Activated CD8-positive, alpha-beta memory T cell treated with anti-CD3 and anti-CD28 coated beads, Interleukin-2, amount 10 ng/mL, durations not matched to agents 7 days and 5 days (primary cell): ENCODE data around the gene ABR. TPM values are rescaled to one million over a fixed set of nuclear protein-coding genes. Genes with fewer than 3 reads are reported as not detected.
"Not testable (repeated sequence)": the region's sequence is repeated elsewhere in the genome, so short reads cannot be mapped to it uniquely, and the experiment has no call there.

Experiments
- ATAC-seq: fragments of 150-1000 bp; cut with Tn5 transposase; one replicate; pipeline ENCODE4 v1.10.0; 2021; ENCODE audit warnings: moderate library complexity
- CTCF ChIA-PET: fragments of 350-600 bp; sonication (Branson Sonifier 250); formaldehyde crosslinking; loops from one replicate; lab custom pipeline; 2021; ENCODE audit warnings: antibody characterized with exemption; lab: Charles Lee
- DNase-seq: peaks from one replicate; pipeline ENCODE4 v3.0.0-alpha.2; 2020
- H3K27ac Mint-ChIP-seq: one replicate; pipeline ENCODE4 v1.8.0; 2021; ENCODE audit warnings: mild to moderate bottlenecking, mixed read lengths
- H3K27me3 Mint-ChIP-seq: one replicate; pipeline ENCODE4 v1.8.0; 2021; ENCODE audit warnings: mixed read lengths
- H3K36me3 Mint-ChIP-seq: one replicate; pipeline ENCODE4 v1.8.0; 2021; ENCODE audit warnings: mild to moderate bottlenecking, mixed read lengths
- H3K4me1 Mint-ChIP-seq: one replicate; pipeline ENCODE4 v1.8.0; 2021; ENCODE audit warnings: mixed read lengths
- H3K4me3 Mint-ChIP-seq: one replicate; pipeline ENCODE4 v1.8.0; 2021; ENCODE audit warnings: mild to moderate bottlenecking, moderate library complexity, mixed read lengths
- H3K9me3 Mint-ChIP-seq: one replicate; pipeline ENCODE4 v1.8.0; 2022; ENCODE audit warnings: low read depth, mixed read lengths
- total RNA-seq, 2 experiments: library from RNA; stranded (reverse); gene quantifications; one replicate each; pipeline ENCODE4 v1.2.3, GENCODE V29; 2021

The ABR gene
- total RNA-seq, 2 experiments from 2014 or later: 83.2 to 145 TPM

GRCh38 chr17:986322-986929 lies 193.4 kb downstream of the ABR start:
- H3K9me3 Mint-ChIP-seq: peaks cover 2% of the 10 kb centered on the region
- no peaks in the 10 kb centered on the region for H3K36me3 Mint-ChIP-seq
- H3K27ac Mint-ChIP-seq: no peak overlapping the region
- no peaks in the 10 kb centered on the region for H3K27me3 Mint-ChIP-seq
- CTCF ChIA-PET: interaction anchor here (1.4 to 1.6 kb wide), 2 partner anchors 191 to 233 kb away, joined by 3 to 4 read pairs; no protein-coding TSS in a partner anchor
- H3K4me3 Mint-ChIP-seq: no peak overlapping the region
- no peak for ATAC-seq
- no peaks in the 10 kb centered on the region for H3K4me1 Mint-ChIP-seq
- DNase-seq: no peak

- H3K4me1 Mint-ChIP-seq: peaks cover 6% of the 10 kb centered on the region
- no peak overlapping the region for H3K4me3 Mint-ChIP-seq
- CTCF ChIA-PET: interaction anchor here (0.7 kb wide), 1 partner anchor 38 kb away, joined by 3 read pairs; no protein-coding TSS in a partner anchor
- no peak overlapping the region for H3K27ac Mint-ChIP-seq
- no peaks in the 10 kb centered on the region for H3K27me3 Mint-ChIP-seq
- no peaks in the 10 kb centered on the region for H3K36me3 Mint-ChIP-seq
- ATAC-seq: no peak
- DNase-seq: no peak
- H3K9me3 Mint-ChIP-seq: no peaks in the 10 kb centered on the region
Observed at GRCh38 chr17:983921-984320, 195.9 kb downstream of the ABR start.

DNA sequence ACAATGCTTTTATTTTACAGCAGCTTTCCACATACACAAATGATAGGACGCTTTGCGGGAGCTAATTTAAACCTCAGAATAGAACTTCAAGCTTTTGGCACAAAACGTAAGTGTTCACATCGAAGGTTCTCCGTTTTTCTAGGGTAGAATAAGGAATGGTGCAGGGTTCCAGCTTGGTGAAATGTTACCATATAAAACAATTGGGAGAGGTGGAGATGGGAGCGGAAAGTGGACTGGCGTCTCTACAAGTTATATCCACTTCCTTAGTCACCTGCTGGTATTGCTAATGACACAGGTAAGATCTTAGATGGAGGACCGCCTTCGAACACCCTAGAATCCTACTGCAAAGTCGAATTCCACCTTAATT lies 198.5 kb downstream of the ABR start:
- H3K36me3 Mint-ChIP-seq: no peaks in the 10 kb centered on the region
- peak overlapping the region; percentile 53 for H3K4me3 Mint-ChIP-seq
- no peak overlapping the region for H3K27ac Mint-ChIP-seq
- H3K27me3 Mint-ChIP-seq: peaks cover 21% of the 10 kb centered on the region
- DNase-seq (no peak), ATAC-seq (no peak)
- no peaks in the 10 kb centered on the region for H3K9me3 Mint-ChIP-seq
- H3K4me1 Mint-ChIP-seq: peaks cover 9% of the 10 kb centered on the region
- CTCF ChIA-PET: interaction anchor here (0.6 to 5.4 kb wide), 30 partner anchors 9 to 837 kb away, joined by 3 to 56 read pairs (median 4); partner anchors contain the start of genes GLOD4, MRM3, TIMM22 and VPS53

DNA sequence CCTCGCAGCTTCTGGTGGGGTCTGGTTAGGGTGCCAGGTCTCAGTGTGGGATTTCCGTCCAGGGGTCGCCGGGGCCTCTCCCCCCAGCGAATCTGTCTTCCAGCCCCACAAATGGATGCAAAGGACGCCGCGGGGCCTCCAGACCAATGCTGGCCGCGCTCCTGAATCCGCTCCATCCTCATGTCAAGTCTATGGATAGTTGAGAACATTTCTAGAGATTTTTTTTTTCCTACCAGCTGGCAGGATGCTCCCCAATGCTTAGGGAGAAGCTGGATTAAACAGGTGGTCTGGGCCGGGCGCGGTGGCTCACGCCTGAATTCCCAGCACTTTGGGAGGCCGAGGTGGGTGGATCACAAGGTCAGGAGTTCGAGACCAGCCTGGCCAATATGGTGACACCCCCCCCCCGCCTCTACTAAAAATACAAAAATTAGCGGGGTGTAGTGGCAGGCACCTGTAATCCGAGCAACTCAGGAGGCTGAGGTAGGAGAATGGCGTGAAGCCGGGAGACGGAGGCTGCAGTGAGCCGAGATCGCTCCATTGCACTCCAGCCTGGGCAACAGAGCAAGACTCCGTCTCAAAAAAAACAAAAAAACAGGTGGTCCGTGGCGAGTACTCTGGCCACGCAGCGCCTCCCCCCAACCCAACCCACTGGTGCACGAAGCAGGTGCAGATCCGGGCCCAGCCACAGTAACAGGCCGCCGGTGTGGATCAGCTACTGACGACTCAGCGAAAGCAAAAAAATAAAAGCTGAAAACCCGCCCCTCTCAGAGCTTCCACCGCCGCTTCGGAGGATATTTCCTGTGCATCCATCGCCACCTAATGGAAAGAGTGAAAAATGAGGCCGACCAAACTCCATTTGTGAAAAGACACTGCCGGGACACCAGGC lies 199.1 kb downstream of the ABR start:
- H3K36me3 Mint-ChIP-seq: no peaks in the 10 kb centered on the region

GRCh38 chr17:979539-980405 lies 200.0 kb downstream of the ABR start, which contains the start of gene NXN:
TSS of gene NXN (minus strand) at chr17:979776.
- Mint-ChIP-seq H3K36me3 (no peaks in the 10 kb centered on the region), H3K9me3 (no peaks in the 10 kb centered on the region), H3K4me1 (peaks cover 9% of the 10 kb centered on the region), H3K4me3 (peak within 1 kb of the TSS; percentile 59), H3K27me3 (peaks cover 36% of the 10 kb centered on the region), H3K27ac (no peak within 1 kb of the TSS)
- CTCF ChIA-PET: interaction anchor here (0.5 to 5.4 kb wide), 16 partner anchors 10 to 487 kb away, joined by 3 to 56 read pairs (median 4); partner anchors contain the start of genes GLOD4, MRM3 and TIMM22
- ATAC-seq (peak; percentile 94), DNase-seq (peak; percentile 89)

More for the DNA sequence above, 199.1 kb downstream of the ABR start:
- Mint-ChIP-seq H3K9me3 (no peaks in the 10 kb centered on the region), H3K27ac (no peak overlapping the region), H3K4me3 (peak overlapping the region; percentile 59), H3K4me1 (peaks cover 9% of the 10 kb centered on the region), H3K27me3 (peaks cover 27% of the 10 kb centered on the region)
- DNase-seq (peak; percentile 86), ATAC-seq (peak; percentile 70)
- CTCF ChIA-PET: interaction anchor here (0.6 to 5.4 kb wide), 35 partner anchors 10 to 837 kb away, joined by 3 to 56 read pairs (median 3); partner anchors contain the start of genes GLOD4, MRM3, TIMM22 and VPS53

DNA sequence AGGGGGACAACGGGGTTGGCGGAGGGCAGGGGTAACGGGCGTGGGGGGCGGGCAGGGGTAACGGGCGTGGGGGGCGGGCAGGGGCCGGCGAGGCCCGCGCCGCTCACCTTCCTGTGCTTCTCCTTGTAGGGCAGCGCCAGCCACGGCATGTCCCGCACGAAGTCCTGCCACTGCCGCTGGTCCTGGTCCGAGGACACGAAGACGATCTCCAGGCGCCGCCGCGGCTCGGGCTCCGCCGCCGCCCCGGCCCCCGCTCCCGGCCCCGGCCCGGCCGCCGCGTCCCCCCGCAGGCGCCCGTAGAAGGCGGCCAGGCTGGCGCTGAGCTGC lies 200.6 kb downstream of the ABR start:
- Mint-ChIP-seq H3K9me3 (no peaks in the 10 kb centered on the region), H3K36me3 (no peaks in the 10 kb centered on the region), H3K27ac (no peak overlapping the region), H3K4me3 (no peak overlapping the region), H3K27me3 (peaks cover 39% of the 10 kb centered on the region), H3K4me1 (peaks cover 9% of the 10 kb centered on the region)
- CTCF ChIA-PET: interaction anchor here (0.5 to 5.4 kb wide), 8 partner anchors 10 to 197 kb away, joined by 3 to 56 read pairs (median 16); partner anchors contain the start of genes GLOD4, MRM3 and TIMM22
- ATAC-seq (peak; percentile 29), DNase-seq (no peak)

GRCh38 chr17:978103-979093 lies 201.4 kb downstream of the ABR start:
- peak overlapping the region; percentile 17 for H3K4me3 Mint-ChIP-seq
- no peaks in the 10 kb centered on the region for H3K9me3 Mint-ChIP-seq
- peaks cover 9% of the 10 kb centered on the region for H3K4me1 Mint-ChIP-seq
- no peaks in the 10 kb centered on the region for H3K36me3 Mint-ChIP-seq
- no peak for ATAC-seq
- no peak for DNase-seq
- peaks cover 39% of the 10 kb centered on the region for H3K27me3 Mint-ChIP-seq
- CTCF ChIA-PET: interaction anchor here (2.8 to 5.4 kb wide), 4 partner anchors 18 to 197 kb away, joined by 28 to 56 read pairs (median 45); partner anchors contain the start of genes GLOD4, MRM3 and TIMM22
- H3K27ac Mint-ChIP-seq: no peak overlapping the region

DNA sequence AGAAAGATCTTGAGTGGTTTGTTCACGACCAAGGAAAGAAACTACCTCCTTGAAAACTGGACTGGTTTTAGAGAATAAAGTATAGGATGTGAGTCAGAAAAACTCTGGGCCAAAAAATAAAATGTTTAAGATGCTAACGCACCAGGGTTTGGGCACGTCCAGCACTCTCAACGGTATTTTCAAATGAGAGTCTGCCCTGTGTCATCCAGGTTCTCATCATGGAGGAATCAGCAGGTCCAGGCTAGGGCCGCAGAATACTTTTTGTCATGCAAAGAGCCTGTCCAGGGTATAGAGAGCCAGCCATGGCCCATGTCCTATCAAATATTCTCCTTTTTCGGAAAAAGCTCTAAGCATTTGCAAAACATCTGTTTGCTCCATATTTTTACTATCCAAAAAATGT lies 202.6 kb downstream of the ABR start:
- Mint-ChIP-seq H3K27ac (no peak overlapping the region), H3K36me3 (no peaks in the 10 kb centered on the region), H3K4me1 (peaks cover 9% of the 10 kb centered on the region), H3K9me3 (no peaks in the 10 kb centered on the region), H3K27me3 (peaks cover 39% of the 10 kb centered on the region), H3K4me3 (no peak overlapping the region)
- DNase-seq: no peak
- CTCF ChIA-PET: no interaction called here
- ATAC-seq: no peak

- Mint-ChIP-seq H3K36me3 (no peaks in the 10 kb centered on the region), H3K27me3 (peaks cover 39% of the 10 kb centered on the region), H3K9me3 (no peaks in the 10 kb centered on the region), H3K4me3 (no peak overlapping the region), H3K4me1 (peaks cover 8% of the 10 kb centered on the region), H3K27ac (no peak overlapping the region)
- CTCF ChIA-PET: interaction anchor here (0.9 kb wide), 1 partner anchor 21 kb away, joined by 3 read pairs; the partner anchor contains the start of gene TIMM22
- ATAC-seq (no peak), DNase-seq (no peak)
Observed at GRCh38 chr17:976312-976711, 203.5 kb downstream of the ABR start.

DNA sequence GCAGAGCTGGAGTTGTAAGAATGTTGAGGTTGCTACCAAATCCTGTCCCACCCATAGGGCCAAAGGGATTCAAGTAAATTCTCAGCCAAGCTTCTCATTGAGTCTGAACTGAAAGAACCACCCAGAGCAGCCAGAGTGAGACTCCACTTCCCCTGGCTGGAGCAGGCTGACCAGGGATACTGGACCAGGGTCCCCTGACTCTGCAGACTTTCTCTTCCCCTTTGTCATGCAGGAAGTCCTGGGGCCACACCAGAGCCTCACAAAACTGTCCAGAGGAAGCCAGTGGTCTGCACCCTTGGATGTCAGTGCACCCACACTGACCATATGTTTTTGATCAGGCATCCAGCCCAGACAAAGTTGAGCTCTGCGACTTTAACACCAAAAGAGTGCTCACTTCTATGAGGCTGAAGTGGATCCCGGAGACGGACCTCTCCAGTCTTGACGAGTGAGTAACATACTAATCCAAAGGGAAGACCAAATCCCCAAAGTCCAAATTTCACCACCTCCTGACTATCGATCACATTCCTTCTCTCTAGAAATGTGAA lies 204.3 kb downstream of the ABR start:
- DNase-seq: no peak
- H3K36me3 Mint-ChIP-seq: no peaks in the 10 kb centered on the region
- H3K4me3 Mint-ChIP-seq: no peak overlapping the region
- CTCF ChIA-PET: interaction anchor here (0.9 kb wide), 1 partner anchor 22 kb away, joined by 3 read pairs; the partner anchor contains the start of gene TIMM22
- H3K27me3 Mint-ChIP-seq: peaks cover 46% of the 10 kb centered on the region
- no peak overlapping the region for H3K27ac Mint-ChIP-seq
- ATAC-seq: no peak
- H3K4me1 Mint-ChIP-seq: peaks cover 3% of the 10 kb centered on the region
- no peaks in the 10 kb centered on the region for H3K9me3 Mint-ChIP-seq

- DNase-seq, H3K4me1 Mint-ChIP-seq, H3K27ac Mint-ChIP-seq, ATAC-seq, H3K4me3 Mint-ChIP-seq, H3K9me3 Mint-ChIP-seq, H3K36me3 Mint-ChIP-seq, CTCF ChIA-PET: not testable (repeated sequence)
- H3K27me3 Mint-ChIP-seq: peaks cover 53% of the 10 kb centered on the region
Observed at GRCh38 chr17:974778-975177, 205.0 kb downstream of the ABR start.
